Measurements from ENCODE around the gene TJAP1.

The TJAP1 gene

DNA sequence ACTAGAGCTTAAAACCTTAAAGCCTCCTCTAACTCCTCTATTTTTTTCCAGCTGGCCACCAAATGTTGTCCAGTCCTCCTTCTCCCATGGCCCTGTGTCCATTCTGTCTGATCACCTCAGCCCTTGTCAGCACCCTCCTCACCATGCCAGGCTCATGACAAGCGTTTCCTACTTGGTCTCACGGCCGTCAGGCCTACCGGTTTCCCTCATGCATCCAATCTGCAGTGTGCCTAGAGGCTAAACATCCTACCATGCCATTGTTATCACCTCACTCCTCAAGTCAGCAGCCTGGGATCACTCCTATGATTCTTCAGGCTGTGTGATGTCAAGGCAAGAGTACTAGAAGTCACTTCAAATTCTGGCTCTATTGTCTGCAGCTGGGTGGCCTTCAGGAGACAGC, 9.6 kb upstream of the TJAP1 start:
- Histone ChIP-seq H2AFZ (ENCODE audit: low read depth, low read length) (no peak overlapping the region), H3K4me3 (ENCODE audit: low read length) (no peak overlapping the region), H4K20me1 (ENCODE audit: insufficient read depth, low read length) (no peaks in the 10 kb centered on the region), H3K27ac (ENCODE audit: low read length) (no peak overlapping the region), H3K36me3 (replicated peaks; ENCODE audit: low read depth, low read length) (no peaks in the 10 kb centered on the region), H3K9ac (ENCODE audit: low read length) (no peak overlapping the region), H3K9me3 (ENCODE audit: insufficient read depth, low read length) (no peaks in the 10 kb centered on the region), H3K79me2 (ENCODE audit: low read length) (no peaks in the 10 kb centered on the region), H3K4me1 (ENCODE audit: low read length) (no peaks in the 10 kb centered on the region), H3K27me3 (ENCODE audit: low read depth, low read length) (peaks cover 9% of the 10 kb centered on the region), H3K4me2 (ENCODE audit: low read length) (no peak overlapping the region)
- TF ChIP-seq, protein P1, sequence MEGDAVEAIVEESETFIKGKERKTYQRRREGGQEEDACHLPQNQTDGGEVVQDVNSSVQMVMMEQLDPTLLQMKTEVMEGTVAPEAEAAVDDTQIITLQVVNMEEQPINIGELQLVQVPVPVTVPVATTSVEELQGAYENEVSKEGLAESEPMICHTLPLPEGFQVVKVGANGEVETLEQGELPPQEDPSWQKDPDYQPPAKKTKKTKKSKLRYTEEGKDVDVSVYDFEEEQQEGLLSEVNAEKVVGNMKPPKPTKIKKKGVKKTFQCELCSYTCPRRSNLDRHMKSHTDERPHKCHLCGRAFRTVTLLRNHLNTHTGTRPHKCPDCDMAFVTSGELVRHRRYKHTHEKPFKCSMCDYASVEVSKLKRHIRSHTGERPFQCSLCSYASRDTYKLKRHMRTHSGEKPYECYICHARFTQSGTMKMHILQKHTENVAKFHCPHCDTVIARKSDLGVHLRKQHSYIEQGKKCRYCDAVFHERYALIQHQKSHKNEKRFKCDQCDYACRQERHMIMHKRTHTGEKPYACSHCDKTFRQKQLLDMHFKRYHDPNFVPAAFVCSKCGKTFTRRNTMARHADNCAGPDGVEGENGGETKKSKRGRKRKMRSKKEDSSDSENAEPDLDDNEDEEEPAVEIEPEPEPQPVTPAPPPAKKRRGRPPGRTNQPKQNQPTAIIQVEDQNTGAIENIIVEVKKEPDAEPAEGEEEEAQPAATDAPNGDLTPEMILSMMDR (IDR thresholded peaks at IDR 0.05; ENCODE audit: low read depth, low read length): no peak
- no peak for TF ChIP-seq EZH2phosphoT487 (IDR thresholded peaks at IDR 0.05; ENCODE audit: low read depth)

DNA sequence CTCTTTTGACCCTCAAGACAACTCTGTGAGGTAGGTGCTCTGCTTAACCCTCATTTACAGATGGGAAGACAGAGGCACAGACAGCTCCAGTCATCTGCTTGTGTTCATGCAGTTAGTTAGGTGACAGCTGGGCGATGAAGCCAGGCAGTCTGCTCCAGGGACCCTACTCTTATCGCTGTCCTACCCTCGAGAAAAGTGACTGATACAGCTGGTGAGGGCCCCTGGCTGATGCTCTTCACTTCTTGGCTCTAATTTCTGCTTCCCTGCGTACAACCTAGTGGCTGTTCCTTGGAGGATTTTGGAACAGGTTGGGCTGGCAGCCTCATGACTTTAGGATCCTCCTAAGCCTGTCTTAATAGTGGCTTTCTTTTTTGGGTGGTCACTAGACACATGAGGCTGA, 9.1 kb upstream of the TJAP1 start:
- Histone ChIP-seq H3K4me2 (ENCODE audit: low read length) (no peak overlapping the region), H3K4me1 (ENCODE audit: low read length) (no peaks in the 10 kb centered on the region), H4K20me1 (ENCODE audit: insufficient read depth, low read length) (no peaks in the 10 kb centered on the region), H3K27ac (ENCODE audit: low read length) (no peak overlapping the region), H3K9me3 (ENCODE audit: insufficient read depth, low read length) (no peaks in the 10 kb centered on the region), H3K4me3 (ENCODE audit: low read length) (no peak overlapping the region), H3K36me3 (replicated peaks; ENCODE audit: low read depth, low read length) (no peaks in the 10 kb centered on the region), H3K9ac (ENCODE audit: low read length) (no peak overlapping the region), H2AFZ (ENCODE audit: low read depth, low read length) (no peak overlapping the region), H3K79me2 (ENCODE audit: low read length) (no peaks in the 10 kb centered on the region), H3K27me3 (ENCODE audit: low read depth, low read length) (peaks cover 6% of the 10 kb centered on the region)
- TF ChIP-seq, protein P1 (IDR thresholded peaks at IDR 0.05; ENCODE audit: low read depth, low read length): no peak

DNA sequence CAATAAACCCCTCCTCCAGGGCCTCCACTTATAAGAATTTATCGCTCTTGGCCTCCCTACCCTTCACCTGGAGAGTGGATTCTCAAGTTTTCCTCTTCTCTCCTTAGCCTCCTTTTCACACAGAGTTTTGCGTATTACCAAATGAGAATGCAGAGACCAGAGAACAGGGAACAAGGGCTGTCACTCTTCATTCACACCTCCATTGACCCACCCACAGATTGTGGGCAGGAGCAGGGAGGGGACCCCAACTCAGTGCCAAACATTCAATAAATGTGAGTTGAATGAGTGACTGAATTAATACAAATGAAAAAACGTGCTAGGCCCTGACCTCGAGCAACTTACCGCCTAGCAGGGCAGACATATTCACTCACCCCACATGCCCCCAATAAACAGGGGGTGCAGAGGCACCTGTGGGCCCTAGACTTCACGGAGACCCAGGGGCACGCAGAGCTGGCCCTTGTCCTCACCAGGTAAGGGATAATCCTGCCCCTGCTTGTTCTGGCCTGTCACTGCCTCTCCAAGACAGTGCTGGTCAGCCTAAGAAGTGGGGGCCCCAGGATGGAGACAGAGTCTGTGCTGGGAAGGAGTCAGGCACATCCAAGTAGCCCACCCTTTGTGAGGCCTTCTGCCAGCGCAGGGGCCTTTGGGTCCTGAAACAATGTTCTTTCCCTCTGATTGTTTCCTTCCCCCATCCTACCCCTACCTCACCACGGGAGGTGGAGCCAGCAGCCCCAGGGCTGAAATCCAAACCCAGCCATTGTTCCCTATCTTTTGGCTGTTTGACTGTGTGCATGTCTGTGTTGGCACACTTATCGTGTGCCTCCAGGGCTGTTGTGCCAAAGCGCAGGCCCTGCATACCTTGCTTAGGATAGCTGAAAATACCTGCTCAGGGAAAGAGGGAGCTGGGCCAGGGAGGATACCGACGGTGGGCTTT, 8.4 kb upstream of the TJAP1 start:
- no peak overlapping the region for H3K9ac ChIP-seq (ENCODE audit: low read length)
- H3K27me3 ChIP-seq (ENCODE audit: low read depth, low read length): peaks cover 4% of the 10 kb centered on the region
- no peak overlapping the region for H3K4me3 ChIP-seq (ENCODE audit: low read length)
- TF ChIP-seq, protein P1 (IDR thresholded peaks at IDR 0.05; ENCODE audit: low read depth, low read length): no peak
- TF ChIP-seq EZH2phosphoT487 (IDR thresholded peaks at IDR 0.05; ENCODE audit: low read depth): no peak
- H2AFZ ChIP-seq (ENCODE audit: low read depth, low read length): no peak overlapping the region
- H3K79me2 ChIP-seq (ENCODE audit: low read length): no peaks in the 10 kb centered on the region
- H3K9me3 ChIP-seq (ENCODE audit: insufficient read depth, low read length): no peaks in the 10 kb centered on the region
- no peaks in the 10 kb centered on the region for H3K36me3 ChIP-seq (replicated peaks; ENCODE audit: low read depth, low read length)
- no peaks in the 10 kb centered on the region for H3K4me1 ChIP-seq (ENCODE audit: low read length)
- H3K4me2 ChIP-seq (ENCODE audit: low read length): no peak overlapping the region
- no peaks in the 10 kb centered on the region for H4K20me1 ChIP-seq (ENCODE audit: insufficient read depth, low read length)
- H3K27ac ChIP-seq (ENCODE audit: low read length): no peak overlapping the region

DNA sequence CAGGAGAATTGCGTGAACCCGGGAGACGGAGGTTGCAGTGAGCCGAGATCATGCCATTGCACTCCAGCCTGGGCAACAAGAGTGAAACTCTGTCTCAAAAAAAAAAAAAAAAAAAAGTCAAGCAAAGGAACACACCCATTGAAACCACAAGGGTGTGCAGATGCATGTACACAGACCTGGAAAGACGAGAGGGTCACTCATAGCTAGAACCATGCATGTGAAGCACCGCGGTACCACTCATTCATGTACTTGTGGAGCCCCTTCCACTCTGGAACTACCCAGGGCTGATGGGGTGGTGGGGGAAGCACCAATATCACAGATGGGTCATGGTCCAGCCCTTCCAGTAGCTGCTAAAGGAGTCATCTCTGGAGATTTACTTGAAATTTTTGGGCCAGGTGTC, 7.4 kb upstream of the TJAP1 start:
- H3K27ac ChIP-seq (ENCODE audit: low read length): no peak overlapping the region
- H3K4me3 ChIP-seq (ENCODE audit: low read length): no peak overlapping the region
- H3K36me3 ChIP-seq (replicated peaks; ENCODE audit: low read depth, low read length): no peaks in the 10 kb centered on the region
- no peaks in the 10 kb centered on the region for H3K4me1 ChIP-seq (ENCODE audit: low read length)
- no peak overlapping the region for H2AFZ ChIP-seq (ENCODE audit: low read depth, low read length)
- H3K27me3 ChIP-seq (ENCODE audit: low read depth, low read length): peaks cover 4% of the 10 kb centered on the region
- TF ChIP-seq, protein P1 (IDR thresholded peaks at IDR 0.05; ENCODE audit: low read depth, low read length): no peak
- no peak overlapping the region for H3K4me2 ChIP-seq (ENCODE audit: low read length)
- H4K20me1 ChIP-seq (ENCODE audit: insufficient read depth, low read length): no peaks in the 10 kb centered on the region
- H3K9ac ChIP-seq (ENCODE audit: low read length): no peak overlapping the region
- no peaks in the 10 kb centered on the region for H3K9me3 ChIP-seq (ENCODE audit: insufficient read depth, low read length)
- no peaks in the 10 kb centered on the region for H3K79me2 ChIP-seq (ENCODE audit: low read length)
